Tibial artery (tissue), 4 donors: ENCODE measurements around the gene LRRN2.

Experiments used
- DNase-seq, 2 donors: peaks; one replicate each; pipeline ENCODE4 v3.0.0-alpha.2; 2019
- H3K27ac ChIP-seq, 2 donors: fragments of 200-600 bp; sonication (generic) in 1 of 2; 1 replicate in 1 of 2; 2 replicates in 1 of 2; pipeline ENCODE4 v1.5.1; 2018 to 2019; ENCODE audit warnings: mild to moderate bottlenecking in 1 of 2
- H3K27me3 ChIP-seq, 2 donors: fragments of 200-600 bp; sonication (generic) in 1 of 2; one replicate each; pipeline versions ENCODE4 v1.5.1 to v1.6.0; 2016 to 2019
- H3K36me3 ChIP-seq, 3 donors: fragments of 200-600 bp; sonication (generic) in 2 of 3; one replicate each; pipeline ENCODE4 v1.5.1; 2016 to 2019; ENCODE audit warnings: mild to moderate bottlenecking in 2 of 3
- H3K4me1 ChIP-seq, 4 donors: fragments of 200-600 bp; sonication (generic) in 2 of 4; 1 replicate in 3 of 4; 2 replicates in 1 of 4; pipeline ENCODE4 v1.5.1; 2016 to 2019
- H3K4me3 ChIP-seq, 2 donors: fragments of 200-600 bp; sonication (generic) in 1 of 2; 1 replicate in 1 of 2; 2 replicates in 1 of 2; pipeline ENCODE4 v1.5.1; 2018 to 2019; ENCODE audit warnings: mild to moderate bottlenecking in 2 of 2
- H3K9me3 ChIP-seq, 3 donors: fragments of 200-600 bp; sonication (generic) in 1 of 3; one replicate each; pipeline ENCODE4 v1.5.1; 2016 to 2019
- CTCF ChIP-seq, 2 experiments: fragments of 200-600 bp in 1 of 2; fragments of 450-650 bp in 1 of 2; IDR thresholded peaks; one replicate each; pipeline ENCODE4 v1.5.1; 2017 to 2019; ENCODE audit warnings: antibody characterized with exemption in 2 of 2, mild to moderate bottlenecking in 1 of 2, moderate library complexity in 1 of 2
- intact Hi-C: fragments of 100-400 bp; cut with DNase I; formaldehyde crosslinking; loops from one replicate; pipeline ENCODE4 v1.15.0; 2023; ENCODE audit warnings: low total_unique reads

LRRN2 gene

GRCh38 chr1:204588826-204589225 is 96.7 kb downstream of the LRRN2 start:
- DNase-seq = no peak
- intact Hi-C loops = no loop called here
- Histone ChIP-seq H3K9me3 (no peaks in the 10 kb centered on the region), H3K4me3 (no peak overlapping the region), H3K27me3 (no peaks in the 10 kb centered on the region), H3K27ac (no peak overlapping the region), H3K4me1 (no peaks in the 10 kb centered on the region), H3K36me3 (no peaks in the 10 kb centered on the region)
- TF ChIP-seq CTCF (IDR thresholded peaks at IDR 0.05) = no peak

GRCh38 chr1:204587621-204588020 is 97.9 kb downstream of the LRRN2 start:
- TF ChIP-seq CTCF (IDR thresholded peaks at IDR 0.05) = no peak
- H3K9me3 ChIP-seq = no peaks in the 10 kb centered on the region
- intact Hi-C loops = no loop called here

GRCh38 chr1:204584699-204585372 is 100.7 kb downstream of the LRRN2 start:
- Histone ChIP-seq H3K27ac (no peak overlapping the region), H3K9me3 (no peaks in the 10 kb centered on the region), H3K4me3 (no peak overlapping the region), H3K36me3 (no peaks in the 10 kb centered on the region), H3K27me3 (no peaks in the 10 kb centered on the region), H3K4me1 (no peaks in the 10 kb centered on the region)
- TF ChIP-seq CTCF (IDR thresholded peaks at IDR 0.05) = no peak
- intact Hi-C loops = no loop called here
- DNase-seq = no peak

More at GRCh38 chr1:204587621-204588020, 97.9 kb downstream of the LRRN2 start:
- no peaks in the 10 kb centered on the region for H3K36me3 ChIP-seq
- no peak overlapping the region for H3K4me3 ChIP-seq
- no peak overlapping the region for H3K27ac ChIP-seq
- no peaks in the 10 kb centered on the region for H3K4me1 ChIP-seq
- DNase-seq = no peak
- H3K27me3 ChIP-seq = no peaks in the 10 kb centered on the region

GRCh38 chr1:204583909-204584632 is 101.5 kb downstream of the LRRN2 start:
- no peaks in the 10 kb centered on the region for H3K36me3 ChIP-seq
- H3K9me3 ChIP-seq = no peaks in the 10 kb centered on the region
- TF ChIP-seq CTCF (IDR thresholded peaks at IDR 0.05) = no peak
- no peak for DNase-seq
- H3K4me3 ChIP-seq = no peak overlapping the region
- H3K27me3 ChIP-seq = no peaks in the 10 kb centered on the region
- H3K27ac ChIP-seq = no peak overlapping the region
- H3K4me1 ChIP-seq = no peaks in the 10 kb centered on the region
- intact Hi-C loops = no loop called here

- no peak for DNase-seq
These were observed 103.8 kb downstream of the LRRN2 start for GRCh38 chr1:204581759-204582158.

More at GRCh38 chr1:204581759-204582158, 103.8 kb downstream of the LRRN2 start:
- Histone ChIP-seq H3K4me3 (no peak overlapping the region), H3K36me3 (no peaks in the 10 kb centered on the region), H3K27me3 (no peaks in the 10 kb centered on the region), H3K4me1 (peaks cover 0 to 6% (median 0%) of the 10 kb centered on the region in 4 donors), H3K9me3 (no peaks in the 10 kb centered on the region), H3K27ac (no peak overlapping the region)
- intact Hi-C loops = no loop called here
- TF ChIP-seq CTCF (IDR thresholded peaks at IDR 0.05) = no peak
